Colonic mucosa (tissue), 4 donors: ENCODE results near the gene ROBO1. TPM values are rescaled to one million over a fixed set of nuclear protein-coding genes. Genes with fewer than 3 reads are reported as not detected.
A peak's percentile ranks its signal among the peaks of the same experiment; 100 is the strongest.

Experiments used
- DNase-seq: peaks from one replicate; pipeline ENCODE4 v3.0.0-alpha.2; 2020
- H3K27ac ChIP-seq: fragments of 200-600 bp; one replicate; pipeline ENCODE4 v1.8.0; 2021
- H3K27me3 ChIP-seq: fragments of 200-600 bp; one replicate; pipeline ENCODE4 v1.8.0; 2021
- H3K36me3 ChIP-seq: fragments of 200-600 bp; one replicate; pipeline ENCODE4 v1.8.0; 2021
- H3K4me1 ChIP-seq: fragments of 200-600 bp; one replicate; pipeline ENCODE4 v1.8.0; 2021; ENCODE audit warnings: mild to moderate bottlenecking
- H3K4me3 ChIP-seq: fragments of 200-600 bp; one replicate; pipeline ENCODE4 v1.8.0; 2021
- H3K9ac ChIP-seq, 2 donors: one replicate each; pipeline ENCODE4 v1.7.0; 2013; ENCODE audit warnings: control low read depth in 2 of 2, low read depth in 2 of 2, low read length in 2 of 2
- H3K9me3 ChIP-seq: fragments of 200-600 bp; one replicate; pipeline ENCODE4 v1.8.0; 2021
- intact Hi-C: fragments of 100-400 bp; cut with DNase I; formaldehyde crosslinking; loops from one replicate; pipeline ENCODE4 v1.14.1; 2022
- total RNA-seq, 2 donors: library from RNA; stranded (reverse); fragmentation: NEBNext Ultra II Directional in 1 of 2; extraction: Animal tissue kit (Norgen Biotek cat#: 25700) in 1 of 2; gene quantifications; one replicate each; pipeline ENCODE4 v1.2.1, GENCODE V29; 2021
- TF ChIP-seq, protein P1 (sequence below): fragments of 200-600 bp; IDR thresholded peaks from one replicate; pipeline ENCODE4 v1.8.0; 2022; ENCODE audit warnings: antibody characterized with exemption, mild to moderate bottlenecking
- donor health status: healthy.
- donor health status: DM: no; HTN: no; CAD: no.
- donor health status: DM: no; HTN: no; CAD: no.

ROBO1 gene
- total RNA-seq, 2 donors from 2014 or later: 8.1 to 9.4 TPM

DNA sequence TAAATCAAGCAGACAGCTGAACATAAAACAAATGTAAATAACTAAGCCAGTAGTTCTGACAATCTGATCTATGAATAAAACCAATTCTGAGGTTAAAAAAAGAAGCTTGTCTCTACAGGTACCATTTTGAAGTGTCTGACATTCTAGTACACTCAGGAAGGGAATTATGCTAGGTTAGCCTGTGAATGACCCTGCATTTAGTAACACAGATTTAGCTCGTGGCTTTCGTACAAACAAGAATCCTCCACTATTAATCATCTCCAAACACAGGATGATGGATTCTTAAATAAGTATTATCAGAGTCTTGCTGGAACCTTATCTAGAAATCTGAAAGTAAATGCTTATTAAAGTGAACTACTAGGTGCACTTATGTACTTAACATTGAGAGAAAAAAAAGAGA lies 1120.1 kb downstream of the ROBO1 start:
- Histone ChIP-seq H3K27me3 (no peaks in the 10 kb centered on the region), H3K9me3 (no peaks in the 10 kb centered on the region), H3K36me3 (no peaks in the 10 kb centered on the region), H3K27ac (no peak overlapping the region), H3K9ac (no peak overlapping the region), H3K4me3 (no peak overlapping the region), H3K4me1 (no peaks in the 10 kb centered on the region)
- intact Hi-C loops: no loop called here
- TF ChIP-seq, protein P1, sequence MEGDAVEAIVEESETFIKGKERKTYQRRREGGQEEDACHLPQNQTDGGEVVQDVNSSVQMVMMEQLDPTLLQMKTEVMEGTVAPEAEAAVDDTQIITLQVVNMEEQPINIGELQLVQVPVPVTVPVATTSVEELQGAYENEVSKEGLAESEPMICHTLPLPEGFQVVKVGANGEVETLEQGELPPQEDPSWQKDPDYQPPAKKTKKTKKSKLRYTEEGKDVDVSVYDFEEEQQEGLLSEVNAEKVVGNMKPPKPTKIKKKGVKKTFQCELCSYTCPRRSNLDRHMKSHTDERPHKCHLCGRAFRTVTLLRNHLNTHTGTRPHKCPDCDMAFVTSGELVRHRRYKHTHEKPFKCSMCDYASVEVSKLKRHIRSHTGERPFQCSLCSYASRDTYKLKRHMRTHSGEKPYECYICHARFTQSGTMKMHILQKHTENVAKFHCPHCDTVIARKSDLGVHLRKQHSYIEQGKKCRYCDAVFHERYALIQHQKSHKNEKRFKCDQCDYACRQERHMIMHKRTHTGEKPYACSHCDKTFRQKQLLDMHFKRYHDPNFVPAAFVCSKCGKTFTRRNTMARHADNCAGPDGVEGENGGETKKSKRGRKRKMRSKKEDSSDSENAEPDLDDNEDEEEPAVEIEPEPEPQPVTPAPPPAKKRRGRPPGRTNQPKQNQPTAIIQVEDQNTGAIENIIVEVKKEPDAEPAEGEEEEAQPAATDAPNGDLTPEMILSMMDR: no peak
- no peak for DNase-seq

DNA sequence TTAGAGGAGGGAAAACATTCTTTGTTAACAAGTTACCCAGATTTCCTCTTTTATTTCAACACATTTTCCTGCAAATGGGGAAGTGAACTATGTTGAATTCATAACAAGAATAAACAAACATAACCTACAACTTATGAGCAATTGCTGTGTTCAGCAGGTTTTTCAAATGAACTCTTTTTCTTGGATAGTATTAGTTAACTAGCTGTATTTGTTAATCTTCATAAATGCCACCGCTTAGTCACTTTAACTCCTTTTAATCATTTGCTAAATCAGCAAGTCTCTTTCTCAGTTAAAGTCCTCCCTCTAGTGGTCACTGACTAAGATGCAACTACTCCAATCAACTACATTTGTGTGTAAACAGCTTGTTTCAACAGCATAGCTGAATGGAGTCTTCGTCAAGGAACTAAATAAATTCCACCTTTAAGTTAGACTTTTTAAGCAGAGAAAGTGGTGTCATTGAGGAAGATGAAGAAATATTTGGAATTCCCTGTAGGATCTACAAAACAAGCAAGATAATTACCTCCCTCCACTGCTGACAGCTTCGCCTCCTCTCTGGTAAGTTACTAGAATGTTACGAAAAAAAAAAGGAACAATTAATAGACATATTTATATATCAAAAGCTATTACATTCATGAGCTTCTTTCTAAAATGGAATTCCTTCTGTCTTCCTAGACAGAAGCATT lies 1122.0 kb downstream of the ROBO1 start:
- no peak overlapping the region for H3K9ac ChIP-seq
- intact Hi-C loops: no loop called here
- peak; percentile 24 for DNase-seq
- no peak overlapping the region for H3K4me3 ChIP-seq
- no peak overlapping the region for H3K27ac ChIP-seq
- no peaks in the 10 kb centered on the region for H3K36me3 ChIP-seq
- no peaks in the 10 kb centered on the region for H3K4me1 ChIP-seq
- H3K27me3 ChIP-seq: no peaks in the 10 kb centered on the region
- TF ChIP-seq, protein P1: peak; percentile 86
- no peaks in the 10 kb centered on the region for H3K9me3 ChIP-seq

DNA sequence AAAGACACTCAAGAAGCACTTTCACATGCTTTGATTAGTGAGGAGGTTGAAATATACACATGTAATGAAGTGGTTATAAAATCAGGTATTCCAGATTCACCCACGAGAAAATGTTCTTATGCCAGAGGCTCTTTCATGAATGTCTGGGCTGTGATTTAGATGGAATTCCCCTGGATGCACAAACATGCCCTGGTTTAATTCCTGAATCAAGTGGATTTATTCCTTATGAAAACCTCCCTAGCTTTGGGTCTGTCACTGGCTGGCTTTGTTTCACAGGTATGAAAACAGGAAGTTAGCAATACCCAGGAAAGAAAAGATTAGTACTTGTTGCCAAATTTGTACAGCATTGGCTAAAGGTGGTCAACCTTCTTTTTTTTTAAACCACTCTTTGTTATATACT lies 1123.0 kb downstream of the ROBO1 start:
- TF ChIP-seq, protein P1: no peak
- no peaks in the 10 kb centered on the region for H3K36me3 ChIP-seq
- no peaks in the 10 kb centered on the region for H3K27me3 ChIP-seq
- no peak overlapping the region for H3K9ac ChIP-seq
- no peak overlapping the region for H3K4me3 ChIP-seq
- no peak overlapping the region for H3K27ac ChIP-seq
- H3K9me3 ChIP-seq: no peaks in the 10 kb centered on the region
- H3K4me1 ChIP-seq: no peaks in the 10 kb centered on the region
- DNase-seq: no peak
- intact Hi-C loops: no loop called here

DNA sequence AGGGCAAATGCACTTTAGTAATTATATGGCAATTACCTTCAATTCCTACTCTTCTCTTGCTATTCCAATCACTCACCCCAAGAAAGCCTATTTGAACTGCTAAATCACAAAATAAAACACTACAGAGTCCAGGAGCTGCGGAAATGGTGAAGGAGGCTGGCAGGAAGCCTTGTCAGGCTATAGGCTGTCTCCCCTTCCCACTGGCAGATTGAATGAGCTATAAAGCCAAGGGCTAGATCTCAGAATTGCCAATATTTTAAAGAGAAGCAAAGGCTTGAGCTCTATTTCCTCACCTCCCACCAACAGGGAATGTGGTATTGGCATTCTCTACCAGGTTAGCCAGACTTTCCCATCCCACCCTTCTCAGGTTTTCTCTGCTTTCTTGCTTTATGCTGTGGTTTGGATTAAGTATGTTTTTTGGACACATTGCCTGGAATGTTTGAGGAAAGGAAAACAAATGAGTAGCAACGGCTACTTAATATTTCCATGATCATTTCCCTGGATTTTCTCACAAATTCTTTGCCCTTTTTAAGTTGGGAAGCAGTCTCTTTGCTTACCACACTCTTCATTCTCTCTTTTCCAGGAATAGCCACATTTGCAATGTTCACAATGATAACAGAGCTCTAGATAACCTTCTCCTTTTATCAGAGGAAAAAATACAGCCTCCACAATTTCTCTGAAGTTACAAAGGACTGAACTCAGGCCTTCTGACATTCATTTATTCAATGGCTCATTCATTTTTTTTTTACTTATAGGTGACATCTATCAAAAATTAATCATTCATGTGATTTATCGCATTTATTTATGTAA lies 1125.4 kb downstream of the ROBO1 start:
- no peaks in the 10 kb centered on the region for H3K27me3 ChIP-seq
- TF ChIP-seq, protein P1: no peak
- H3K9me3 ChIP-seq: no peaks in the 10 kb centered on the region
- no peak overlapping the region for H3K27ac ChIP-seq
- no peak overlapping the region for H3K4me3 ChIP-seq
- H3K36me3 ChIP-seq: no peaks in the 10 kb centered on the region
- H3K4me1 ChIP-seq: no peaks in the 10 kb centered on the region
- intact Hi-C loops: no loop called here
- DNase-seq: no peak
- no peak overlapping the region for H3K9ac ChIP-seq

DNA sequence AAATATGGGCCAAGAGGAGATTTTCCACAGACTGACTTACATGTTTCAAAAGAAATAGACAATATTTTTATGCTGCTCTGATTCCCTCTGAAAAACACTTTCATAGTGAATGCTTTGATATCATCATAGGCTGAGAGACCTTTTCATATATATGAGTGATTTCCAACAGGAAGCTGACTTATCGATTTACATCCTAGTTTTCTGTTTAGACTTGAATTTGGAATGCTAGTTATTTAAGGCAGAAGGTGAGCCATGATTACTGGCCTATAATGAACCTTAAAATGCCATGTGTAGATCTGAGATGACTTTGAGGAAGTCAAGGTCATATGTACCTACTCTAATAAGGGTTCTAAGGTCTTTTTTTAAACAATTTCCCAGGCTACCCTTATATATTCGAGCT lies 1126.1 kb downstream of the ROBO1 start:
- no peak overlapping the region for H3K9ac ChIP-seq
- TF ChIP-seq, protein P1: no peak
- no peaks in the 10 kb centered on the region for H3K27me3 ChIP-seq
- no peaks in the 10 kb centered on the region for H3K4me1 ChIP-seq
- no peaks in the 10 kb centered on the region for H3K9me3 ChIP-seq
- no peak overlapping the region for H3K27ac ChIP-seq
- intact Hi-C loops: no loop called here
- no peaks in the 10 kb centered on the region for H3K36me3 ChIP-seq
- no peak overlapping the region for H3K4me3 ChIP-seq
- no peak for DNase-seq
